ENCODE results near the gene SMIM12. TPM values are rescaled to one million over a fixed set of nuclear protein-coding genes. Genes with fewer than 3 reads are reported as not detected.
A peak's percentile ranks its signal among the peaks of the same experiment; 100 is the strongest.

Gene SMIM12
- total RNA-seq, 1 donor from 2014 or later = 34.0 TPM

- DNase-seq = no peak
- Histone ChIP-seq H3K4me3 (no peak overlapping the region), H3K27me3 (ENCODE audit: low read depth) (no peaks in the 10 kb centered on the region), H3K9me3 (no peaks in the 10 kb centered on the region), H3K27ac (peak overlapping the region; percentile 67), H3K4me1 (peaks cover 31% of the 10 kb centered on the region), H3K36me3 (peaks cover 12% of the 10 kb centered on the region)
- peak in 1 of 2 donors; percentile 11 for ATAC-seq
- intact Hi-C loops (cut with DNase I) = no loop called here
- TF ChIP-seq CTCF (IDR thresholded peaks at IDR 0.05) = no peak
Observed at GRCh38 chr1:34844252-34844634, 15.3 kb downstream of the SMIM12 start.

GRCh38 chr1:34843392-34844251 lies 15.9 kb downstream of the SMIM12 start:
- Histone ChIP-seq H3K27me3 (ENCODE audit: low read depth) (no peaks in the 10 kb centered on the region), H3K4me3 (no peak overlapping the region), H3K27ac (peak overlapping the region; percentile 67), H3K4me1 (peaks cover 31% of the 10 kb centered on the region), H3K36me3 (peaks cover 11% of the 10 kb centered on the region), H3K9me3 (no peaks in the 10 kb centered on the region)
- no peak for TF ChIP-seq CTCF (IDR thresholded peaks at IDR 0.05)
- intact Hi-C loops (cut with DNase I) = no loop called here
- no peak for ATAC-seq
- no peak for DNase-seq

GRCh38 chr1:34842952-34843371 lies 16.6 kb downstream of the SMIM12 start:
- peaks cover 4% of the 10 kb centered on the region for H3K36me3 ChIP-seq
- no peak for TF ChIP-seq CTCF (IDR thresholded peaks at IDR 0.05)
- intact Hi-C loops (cut with DNase I) = no loop called here

GRCh38 chr1:34842073-34842472 lies 17.5 kb downstream of the SMIM12 start:
- intact Hi-C loops (cut with DNase I) = no loop called here
- ATAC-seq (no peak), DNase-seq (no peak)
- no peaks in the 10 kb centered on the region for H3K36me3 ChIP-seq
- no peaks in the 10 kb centered on the region for H3K9me3 ChIP-seq
- no peak overlapping the region for H3K27ac ChIP-seq
- peaks cover 25% of the 10 kb centered on the region for H3K4me1 ChIP-seq
- no peak for TF ChIP-seq CTCF (IDR thresholded peaks at IDR 0.05)
- no peak overlapping the region for H3K4me3 ChIP-seq
- no peaks in the 10 kb centered on the region for H3K27me3 ChIP-seq (ENCODE audit: low read depth)

More at GRCh38 chr1:34842952-34843371, 16.6 kb downstream of the SMIM12 start:
- Histone ChIP-seq H3K9me3 (no peaks in the 10 kb centered on the region), H3K4me3 (no peak overlapping the region), H3K4me1 (peaks cover 31% of the 10 kb centered on the region), H3K27me3 (ENCODE audit: low read depth) (no peaks in the 10 kb centered on the region), H3K27ac (peak overlapping the region; percentile 67)
- peak; percentile 32 to 35 for ATAC-seq
- DNase-seq = no peak

- H3K36me3 ChIP-seq = no peaks in the 10 kb centered on the region
- peaks cover 27% of the 10 kb centered on the region for H3K4me1 ChIP-seq
- H3K4me3 ChIP-seq = no peak overlapping the region
- no peak for TF ChIP-seq CTCF (IDR thresholded peaks at IDR 0.05)
- DNase-seq (no peak), ATAC-seq (no peak)
- intact Hi-C loops (cut with DNase I) = no loop called here
- H3K27ac ChIP-seq = no peak overlapping the region
- no peaks in the 10 kb centered on the region for H3K27me3 ChIP-seq (ENCODE audit: low read depth)
- no peaks in the 10 kb centered on the region for H3K9me3 ChIP-seq
Observed at GRCh38 chr1:34840426-34840825, 19.1 kb downstream of the SMIM12 start.
